Thyroid gland (tissue), 4 donors: Measurements from ENCODE around the gene DGCR2. TPM values are rescaled to one million over a fixed set of nuclear protein-coding genes. Genes with fewer than 3 reads are reported as not detected.

Experiments
- DNase-seq, 2 donors: peaks; one replicate each; pipeline ENCODE4 v3.0.0-alpha.2; 2019
- H3K27ac ChIP-seq, 3 donors: fragments of 200-600 bp; sonication (generic); 1 replicate in 2 of 3; 2 replicates in 1 of 3; pipeline ENCODE4 v1.5.1; 2016 to 2019; ENCODE audit warnings: mild to moderate bottlenecking in 1 of 3, moderate library complexity in 1 of 3
- H3K27me3 ChIP-seq: fragments of 200-600 bp; sonication (generic); one replicate; pipeline ENCODE4 v1.5.1; 2019
- H3K36me3 ChIP-seq, 2 donors: fragments of 200-600 bp; sonication (generic); one replicate each; pipeline ENCODE4 v1.5.1; 2016 to 2019
- H3K4me1 ChIP-seq, 2 donors: fragments of 200-600 bp; sonication (generic); one replicate each; pipeline ENCODE4 v1.5.1; 2017 to 2019
- H3K4me3 ChIP-seq, 3 donors: fragments of 200-600 bp; sonication (generic); replicated peaks in 1 of 3; 1 replicate in 2 of 3; 2 replicates in 1 of 3; pipeline ENCODE4 v1.5.1; 2016; ENCODE audit warnings: mild to moderate bottlenecking in 1 of 3
- H3K9me3 ChIP-seq: fragments of 200-600 bp; sonication (generic); one replicate; pipeline ENCODE4 v1.5.1; 2017
- POLR2A ChIP-seq, 2 donors: fragments of 450-650 bp; IDR thresholded peaks; one replicate each; pipeline ENCODE4 v1.6.1; 2017; ENCODE audit warnings: antibody characterized with exemption in 2 of 2, mild to moderate bottlenecking in 2 of 2, moderate library complexity in 1 of 2
- WGBS, 2 donors: methylation state at CpG; one replicate each; pipeline ENCODE4 v1.1.5; 2017; 5-methylcytosine and 5-hydroxymethylcytosine counted together
- intact Hi-C: fragments of 100-400 bp; cut with DNase I; formaldehyde crosslinking; loops from one replicate; pipeline ENCODE4 v1.15.1; 2023
- total RNA-seq, 4 donors: library from RNA; depleted of rRNA; stranded (reverse); fragments of >200 nt; gene quantifications; one replicate each; pipeline ENCODE4 v1.2.3, GENCODE V29; 2016
- TF ChIP-seq, protein P1 (sequence below), 6 experiments: fragments of 200-600 bp in 3 of 6; fragments of 450-650 bp in 3 of 6; sonication (generic) in 3 of 6; IDR thresholded peaks; one replicate each; pipeline ENCODE4 v1.5.1; 2016 to 2019; ENCODE audit warnings: antibody characterized with exemption in 6 of 6, mild to moderate bottlenecking in 2 of 6, inconsistent platforms in 1 of 6, moderate library complexity in 1 of 6

The DGCR2 gene
- total RNA-seq, 4 donors from 2014 or later: 49.3 to 106 (median 86.9) TPM

DNA sequence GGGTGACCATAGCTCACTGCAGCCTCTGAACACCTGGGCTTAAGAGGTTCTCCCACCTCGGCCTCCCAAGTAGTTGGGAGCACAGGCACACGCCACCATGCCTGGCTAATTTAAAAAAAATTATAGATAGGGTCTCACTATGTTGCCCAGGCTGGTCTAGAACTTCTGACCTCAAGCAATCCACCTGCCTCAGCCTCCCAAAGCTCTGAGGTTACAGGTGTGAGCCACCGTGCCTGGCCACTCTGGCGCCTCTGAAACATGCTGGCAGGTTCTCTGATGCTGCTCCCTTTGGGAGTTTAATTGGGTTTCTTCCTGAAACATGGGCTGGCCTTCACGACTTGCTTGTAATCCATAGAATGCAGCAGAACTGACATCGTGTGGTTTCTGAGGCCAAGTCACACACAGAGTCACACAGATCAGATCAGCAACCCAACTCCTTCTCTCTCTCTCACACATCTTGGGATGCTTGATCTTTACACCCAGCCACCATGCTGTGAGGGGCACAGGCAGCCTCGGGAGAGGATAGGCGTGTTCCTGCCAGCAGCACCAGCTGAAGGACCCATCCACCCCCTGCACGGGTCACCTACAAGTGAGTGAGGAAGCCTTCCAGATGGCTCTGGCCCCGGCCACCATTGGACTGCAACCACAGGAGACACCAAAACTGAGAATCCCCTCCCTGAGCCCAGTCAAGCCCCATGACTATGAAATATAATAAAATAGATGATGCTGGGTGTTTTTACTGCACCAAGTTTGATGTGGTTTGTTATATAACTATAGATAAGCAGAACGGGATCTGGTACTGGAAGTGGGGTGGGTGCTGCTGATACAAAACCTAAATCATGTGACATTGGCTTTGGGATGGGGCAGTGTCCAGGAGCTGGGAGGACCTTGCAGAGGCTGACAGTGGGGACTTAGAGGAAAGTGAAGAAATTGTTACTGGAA, 31.0 kb upstream of the DGCR2 start:
- peaks cover 0 to 7% of the 10 kb centered on the region in 2 donors for H3K4me1 ChIP-seq
- WGBS, 2 donors: 67 to 75% methylated on average over 10 to 11 of the region's 11 CpGs
- H3K27ac ChIP-seq: no peak overlapping the region
- DNase-seq: no peak
- no peak overlapping the region for H3K4me3 ChIP-seq
- TF ChIP-seq POLR2A (IDR thresholded peaks at IDR 0.05): no peak
- TF ChIP-seq, protein P1, sequence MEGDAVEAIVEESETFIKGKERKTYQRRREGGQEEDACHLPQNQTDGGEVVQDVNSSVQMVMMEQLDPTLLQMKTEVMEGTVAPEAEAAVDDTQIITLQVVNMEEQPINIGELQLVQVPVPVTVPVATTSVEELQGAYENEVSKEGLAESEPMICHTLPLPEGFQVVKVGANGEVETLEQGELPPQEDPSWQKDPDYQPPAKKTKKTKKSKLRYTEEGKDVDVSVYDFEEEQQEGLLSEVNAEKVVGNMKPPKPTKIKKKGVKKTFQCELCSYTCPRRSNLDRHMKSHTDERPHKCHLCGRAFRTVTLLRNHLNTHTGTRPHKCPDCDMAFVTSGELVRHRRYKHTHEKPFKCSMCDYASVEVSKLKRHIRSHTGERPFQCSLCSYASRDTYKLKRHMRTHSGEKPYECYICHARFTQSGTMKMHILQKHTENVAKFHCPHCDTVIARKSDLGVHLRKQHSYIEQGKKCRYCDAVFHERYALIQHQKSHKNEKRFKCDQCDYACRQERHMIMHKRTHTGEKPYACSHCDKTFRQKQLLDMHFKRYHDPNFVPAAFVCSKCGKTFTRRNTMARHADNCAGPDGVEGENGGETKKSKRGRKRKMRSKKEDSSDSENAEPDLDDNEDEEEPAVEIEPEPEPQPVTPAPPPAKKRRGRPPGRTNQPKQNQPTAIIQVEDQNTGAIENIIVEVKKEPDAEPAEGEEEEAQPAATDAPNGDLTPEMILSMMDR (IDR thresholded peaks at IDR 0.05): no peak
- H3K9me3 ChIP-seq: no peaks in the 10 kb centered on the region
- H3K27me3 ChIP-seq: peaks cover 16% of the 10 kb centered on the region
- intact Hi-C loops: no loop called here
- H3K36me3 ChIP-seq: no peaks in the 10 kb centered on the region

- H3K27me3 ChIP-seq: peaks cover 16% of the 10 kb centered on the region
These were observed 29.3 kb upstream of the DGCR2 start for GRCh38 chr22:19151329-19152191.

GRCh38 chr22:19150482-19151328, 28.5 kb upstream of the DGCR2 start:
- no peak overlapping the region for H3K4me3 ChIP-seq
- peaks cover 16% of the 10 kb centered on the region for H3K27me3 ChIP-seq
- intact Hi-C loops: no loop called here
- no peaks in the 10 kb centered on the region for H3K36me3 ChIP-seq
- H3K27ac ChIP-seq: no peak overlapping the region
- no peak for TF ChIP-seq POLR2A (IDR thresholded peaks at IDR 0.05)
- TF ChIP-seq, protein P1 (IDR thresholded peaks at IDR 0.05): no peak
- DNase-seq: no peak
- no peaks in the 10 kb centered on the region for H3K9me3 ChIP-seq
- 14 to 17% methylated on average over 18 to 26 of the region's 68 CpGs for WGBS, 2 donors
- H3K4me1 ChIP-seq: peaks cover 0 to 7% of the 10 kb centered on the region in 2 donors

More at GRCh38 chr22:19151329-19152191, 29.3 kb upstream of the DGCR2 start:
- intact Hi-C loops: no loop called here
- TF ChIP-seq, protein P1 (IDR thresholded peaks at IDR 0.05): no peak
- TF ChIP-seq POLR2A (IDR thresholded peaks at IDR 0.05): no peak
- H3K4me3 ChIP-seq: no peak overlapping the region
- 56 to 57% methylated on average over 10 of the region's 10 CpGs for WGBS, 2 donors
- no peak for DNase-seq
- H3K4me1 ChIP-seq: peaks cover 0 to 7% of the 10 kb centered on the region in 2 donors
- H3K36me3 ChIP-seq: no peaks in the 10 kb centered on the region
- H3K9me3 ChIP-seq: no peaks in the 10 kb centered on the region
- H3K27ac ChIP-seq: no peak overlapping the region

GRCh38 chr22:19149991-19150390, 27.8 kb upstream of the DGCR2 start, which contains the start of gene GSC2:
Gene GSC2, minus strand, starts transcription at chr22:19150292. Its CDS starts 9 bp downstream, at chr22:19150283.
- TF ChIP-seq POLR2A (IDR thresholded peaks at IDR 0.05): no peak
- TF ChIP-seq, protein P1 (IDR thresholded peaks at IDR 0.05): no peak
- Histone ChIP-seq H3K4me3 (peak within 1 kb of the TSS in 1 of 3 donors; percentile 8), H3K36me3 (no peaks in the 10 kb centered on the region), H3K4me1 (peaks cover 0 to 7% of the 10 kb centered on the region in 2 donors), H3K27me3 (peaks cover 16% of the 10 kb centered on the region), H3K27ac (no peak within 1 kb of the TSS), H3K9me3 (no peaks in the 10 kb centered on the region)
- intact Hi-C loops: loop anchor here (10.0 kb wide), 2 partner anchors 285 to 475 kb away; partner anchors contain the start of genes HIRA and MRPL40
- WGBS, 2 donors: no CpG with 5 or more reads among the region's 59 CpGs
- no peak for DNase-seq
